ENCODE measurements around the gene IL23R.
A peak's percentile ranks its signal among the peaks of the same experiment; 100 is the strongest.

Gene IL23R

DNA sequence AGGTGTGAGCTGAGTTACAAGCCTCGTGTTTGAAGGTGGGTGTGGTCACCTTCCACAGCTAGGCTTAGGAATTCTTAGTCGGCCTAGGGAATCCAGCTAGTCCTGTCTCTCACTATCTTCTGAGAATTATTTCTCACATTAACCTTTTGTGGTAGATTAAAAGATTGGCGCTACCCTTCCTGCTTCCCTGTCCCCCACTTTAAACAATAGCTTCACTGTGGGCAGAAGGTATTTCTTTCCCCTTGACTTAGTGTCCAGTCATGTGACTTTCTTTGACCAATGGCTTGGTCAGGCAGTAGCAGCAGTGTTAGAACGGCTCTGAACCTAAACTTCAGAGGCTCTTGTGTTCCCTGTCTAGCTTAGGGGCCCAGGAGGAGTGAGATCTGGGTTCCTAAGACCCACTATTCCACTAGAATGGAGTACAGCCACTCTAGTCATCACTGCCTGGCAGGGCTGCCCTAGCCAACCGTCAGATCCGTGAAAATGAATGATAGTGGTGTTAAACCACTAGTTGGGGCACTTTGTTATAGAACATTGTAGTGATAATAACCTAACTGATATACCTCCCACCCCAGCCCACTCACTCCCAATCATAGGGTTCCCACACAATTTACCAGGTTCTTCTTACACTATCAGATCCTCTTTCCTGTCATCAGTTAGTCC lies 17.6 kb upstream of the IL23R start:
- Histone ChIP-seq H3K27ac (ENCODE audit: low read length) (no peak overlapping the region), H3K4me3 (ENCODE audit: low read depth in 1 of 2, low read length in 2 of 2) (no peak overlapping the region), H4K20me1 (ENCODE audit: insufficient read depth, low read length) (no peaks in the 10 kb centered on the region), H3K27me3 (ENCODE audit: insufficient read depth, low read length, poor library complexity) (peaks cover under 1% of the 10 kb centered on the region), H3K4me1 (ENCODE audit: insufficient read depth, low read length) (0 out of 2 replicates have a peak, but pooled peaks cover 3% of the 10 kb centered on the region), H3K9me3 (ENCODE audit: insufficient read depth, low read length, severe bottlenecking) (no peaks in the 10 kb centered on the region), H3K4me2 (ENCODE audit: insufficient read depth, low read length) (no peak overlapping the region), H2AFZ (ENCODE audit: low read depth, low read length) (no peak overlapping the region), H3K9ac (ENCODE audit: low read depth, low read length) (no peak overlapping the region), H3K79me2 (ENCODE audit: insufficient read depth, low read length) (no peaks in the 10 kb centered on the region), H3K36me3 (ENCODE audit: insufficient read depth, low read length) (no peaks in the 10 kb centered on the region)
- ATAC-seq (ENCODE audit: insufficient read depth, low read depth) (no peak), DNase-seq (no peak)
- TF ChIP-seq EZH2 (IDR thresholded peaks at IDR 0.05; ENCODE audit: borderline replicate concordance, low read depth, low read length, severe bottlenecking) = no peak
- TF ChIP-seq CTCF (IDR thresholded peaks at IDR 0.05; ENCODE audit: borderline replicate concordance, extremely low read depth, low read length, poor library complexity, severe bottlenecking) = no peak

DNA sequence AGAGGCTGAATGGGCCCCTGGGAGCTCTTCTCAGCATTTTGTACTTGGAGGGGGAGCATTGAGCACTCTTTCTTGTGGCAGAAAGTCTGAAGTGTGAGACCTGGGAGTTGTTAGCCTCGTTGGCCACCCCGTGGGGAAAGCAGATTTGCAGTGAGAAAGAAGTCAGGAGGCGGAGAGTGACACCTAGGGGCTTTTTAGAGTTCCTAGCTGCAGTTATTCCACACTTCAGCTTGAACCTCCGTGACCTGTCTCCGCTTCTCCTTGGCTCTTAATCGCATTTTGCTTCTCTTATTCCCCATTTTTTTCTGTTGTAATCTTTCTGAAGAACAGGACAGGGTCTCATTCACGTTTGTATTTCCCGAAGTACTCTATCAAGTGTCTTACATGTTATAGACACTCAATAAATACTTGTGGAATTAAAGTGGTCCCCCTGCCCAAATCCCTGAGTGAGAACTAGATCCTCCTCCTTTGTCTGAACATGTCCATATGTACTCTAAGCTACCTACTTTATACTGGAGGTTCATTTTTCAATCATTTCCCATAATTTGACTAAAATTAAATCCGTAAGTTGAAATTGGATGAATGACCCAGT lies 17.0 kb upstream of the IL23R start:
- Histone ChIP-seq H3K79me2 (ENCODE audit: insufficient read depth, low read length) (no peaks in the 10 kb centered on the region), H3K27me3 (ENCODE audit: insufficient read depth, low read length, poor library complexity) (no peaks in the 10 kb centered on the region), H3K4me3 (ENCODE audit: low read depth in 1 of 2, low read length in 2 of 2) (no peak overlapping the region), H3K4me2 (ENCODE audit: insufficient read depth, low read length) (no peak overlapping the region), H4K20me1 (ENCODE audit: insufficient read depth, low read length) (no peaks in the 10 kb centered on the region), H3K4me1 (ENCODE audit: insufficient read depth, low read length) (0 out of 2 replicates have a peak, but pooled peaks cover 3% of the 10 kb centered on the region), H3K9ac (ENCODE audit: low read depth, low read length) (no peak overlapping the region), H2AFZ (ENCODE audit: low read depth, low read length) (no peak overlapping the region), H3K36me3 (ENCODE audit: insufficient read depth, low read length) (no peaks in the 10 kb centered on the region), H3K27ac (ENCODE audit: low read length) (no peak overlapping the region), H3K9me3 (ENCODE audit: insufficient read depth, low read length, severe bottlenecking) (no peaks in the 10 kb centered on the region)
- TF ChIP-seq EZH2 (IDR thresholded peaks at IDR 0.05; ENCODE audit: borderline replicate concordance, low read depth, low read length, severe bottlenecking) = no peak
- TF ChIP-seq CTCF (IDR thresholded peaks at IDR 0.05; ENCODE audit: borderline replicate concordance, extremely low read depth, low read length, poor library complexity, severe bottlenecking) = peak; percentile 71
- DNase-seq (peak; percentile 49), ATAC-seq (ENCODE audit: insufficient read depth, low read depth) (peak; percentile 90)

- H3K4me3 ChIP-seq (ENCODE audit: low read depth in 1 of 2, low read length in 2 of 2) = no peak overlapping the region
- no peak for TF ChIP-seq EZH2 (IDR thresholded peaks at IDR 0.05; ENCODE audit: borderline replicate concordance, low read depth, low read length, severe bottlenecking)
- TF ChIP-seq CTCF (IDR thresholded peaks at IDR 0.05; ENCODE audit: borderline replicate concordance, extremely low read depth, low read length, poor library complexity, severe bottlenecking) = no peak
- no peak overlapping the region for H3K4me2 ChIP-seq (ENCODE audit: insufficient read depth, low read length)
- H3K27ac ChIP-seq (ENCODE audit: low read length) = no peak overlapping the region
- H3K27me3 ChIP-seq (ENCODE audit: insufficient read depth, low read length, poor library complexity) = no peaks in the 10 kb centered on the region
- H2AFZ ChIP-seq (ENCODE audit: low read depth, low read length) = no peak overlapping the region
- no peak overlapping the region for H3K9ac ChIP-seq (ENCODE audit: low read depth, low read length)
- H3K79me2 ChIP-seq (ENCODE audit: insufficient read depth, low read length) = no peaks in the 10 kb centered on the region
- H3K4me1 ChIP-seq (ENCODE audit: insufficient read depth, low read length) = 0 out of 2 replicates have a peak, but pooled peaks cover 3% of the 10 kb centered on the region
- DNase-seq (no peak), ATAC-seq (ENCODE audit: insufficient read depth, low read depth) (no peak)
- no peaks in the 10 kb centered on the region for H3K36me3 ChIP-seq (ENCODE audit: insufficient read depth, low read length)
- no peaks in the 10 kb centered on the region for H3K9me3 ChIP-seq (ENCODE audit: insufficient read depth, low read length, severe bottlenecking)
- no peaks in the 10 kb centered on the region for H4K20me1 ChIP-seq (ENCODE audit: insufficient read depth, low read length)
These were observed 15.3 kb upstream of the IL23R start for GRCh38 chr1:67150931-67151330.
